DOHH2 (cell line): ENCODE data around the gene TMPO.

Source experiments
- EZH2phosphoT487 ChIP-seq: fragments of 200-600 bp; sonication (generic); IDR thresholded peaks from 2 replicates; pipeline ENCODE4 v1.6.1; 2017; ENCODE audit warnings: borderline replicate concordance, mild to moderate bottlenecking, antibody characterized with exemption, low read length, moderate library complexity, mixed read lengths
- TF ChIP-seq, protein P1 (sequence below): fragments of 200-600 bp; sonication (generic); IDR thresholded peaks from one replicate; pipeline ENCODE4 v1.5.1; 2014; ENCODE audit warnings: antibody characterized with exemption, mild to moderate bottlenecking, low read depth, low read length; ENCODE audit not compliant: poor library complexity, severe bottlenecking

- TF ChIP-seq, protein P1, sequence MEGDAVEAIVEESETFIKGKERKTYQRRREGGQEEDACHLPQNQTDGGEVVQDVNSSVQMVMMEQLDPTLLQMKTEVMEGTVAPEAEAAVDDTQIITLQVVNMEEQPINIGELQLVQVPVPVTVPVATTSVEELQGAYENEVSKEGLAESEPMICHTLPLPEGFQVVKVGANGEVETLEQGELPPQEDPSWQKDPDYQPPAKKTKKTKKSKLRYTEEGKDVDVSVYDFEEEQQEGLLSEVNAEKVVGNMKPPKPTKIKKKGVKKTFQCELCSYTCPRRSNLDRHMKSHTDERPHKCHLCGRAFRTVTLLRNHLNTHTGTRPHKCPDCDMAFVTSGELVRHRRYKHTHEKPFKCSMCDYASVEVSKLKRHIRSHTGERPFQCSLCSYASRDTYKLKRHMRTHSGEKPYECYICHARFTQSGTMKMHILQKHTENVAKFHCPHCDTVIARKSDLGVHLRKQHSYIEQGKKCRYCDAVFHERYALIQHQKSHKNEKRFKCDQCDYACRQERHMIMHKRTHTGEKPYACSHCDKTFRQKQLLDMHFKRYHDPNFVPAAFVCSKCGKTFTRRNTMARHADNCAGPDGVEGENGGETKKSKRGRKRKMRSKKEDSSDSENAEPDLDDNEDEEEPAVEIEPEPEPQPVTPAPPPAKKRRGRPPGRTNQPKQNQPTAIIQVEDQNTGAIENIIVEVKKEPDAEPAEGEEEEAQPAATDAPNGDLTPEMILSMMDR: no peak
- TF ChIP-seq EZH2phosphoT487: no peak
Observed at GRCh38 chr12:98582093-98582492, 66.7 kb downstream of the TMPO start.
